SK-N-SH (cell line): ENCODE results near the gene FAM180B. TPM values are rescaled to one million over a fixed set of nuclear protein-coding genes. Genes with fewer than 3 reads are reported as not detected.

Experiments used
- CTCF ChIA-PET: fragments of 300-600, 350-600 bp; formaldehyde crosslinking; extraction: SDS; loops from one replicate; lab custom pipeline; 2021; lab: Yijun Ruan, JAX
- POLR2A ChIA-PET: fragments of 350-600 bp; sonication (Branson Sonifier 250); formaldehyde crosslinking; extraction: SDS; loops from one replicate; lab custom pipeline; 2020; ENCODE audit warnings: antibody characterized with exemption, inconsistent platforms; lab: Yijun Ruan, JAX
- DNase-seq: peaks from one replicate; pipeline ENCODE4 v3.0.0; 2012
- H2AFZ ChIP-seq: fragments of 200-600 bp; sonication (generic); 2 replicates; pipeline ENCODE4 v1.8.1; 2016; ENCODE audit warnings: antibody characterized with exemption, mild to moderate bottlenecking, low read depth
- H3F3A ChIP-seq: fragments of 200-600 bp; sonication (generic); replicated peaks from 2 replicates; pipeline ENCODE3; 2016; ENCODE audit warnings: antibody characterized with exemption, mild to moderate bottlenecking; ENCODE audit not compliant: insufficient read depth
- H3K27ac ChIP-seq, 2 experiments: fragments of 200-500 bp in 1 of 2; fragments of 200-600 bp in 1 of 2; sonication (Bioruptor generic) in 1 of 2; sonication (generic), shearing (Covaris generic) in 1 of 2; 2 replicates each; pipeline versions ENCODE4 v1.5.1 to v1.6.1; 2014 to 2016; ENCODE audit warnings: low read depth in 2 of 2, inconsistent platforms in 1 of 2, low read length in 1 of 2, mild to moderate bottlenecking in 1 of 2, mixed read lengths in 1 of 2
- H3K27me3 ChIP-seq: fragments of 200-600 bp; sonication (generic), shearing (Covaris generic); 2 replicates; pipeline ENCODE4 v1.6.1; 2016; ENCODE audit warnings: mixed run types; ENCODE audit not compliant: insufficient read depth
- H3K36me3 ChIP-seq, 2 experiments: fragments of 200-500 bp in 1 of 2; fragments of 200-600 bp in 1 of 2; sonication (Bioruptor generic) in 1 of 2; sonication (generic) in 1 of 2; replicated peaks in 1 of 2; 2 replicates each; pipeline versions ENCODE3 to v1.5.1; 2014 to 2016; ENCODE audit warnings: low read length in 1 of 2, mild to moderate bottlenecking in 1 of 2; ENCODE audit not compliant: insufficient read depth in 2 of 2, control insufficient read depth in 1 of 2
- H3K4me1 ChIP-seq, 2 experiments: fragments of 200-500 bp in 1 of 2; fragments of 200-600 bp in 1 of 2; sonication (Bioruptor generic) in 1 of 2; sonication (generic), shearing (Covaris generic) in 1 of 2; 2 replicates each; pipeline versions ENCODE4 v1.5.1 to v1.6.1; 2014 to 2016; ENCODE audit warnings: low read depth in 1 of 2, low read length in 1 of 2, mixed run types in 1 of 2; ENCODE audit not compliant: insufficient read depth in 2 of 2, control insufficient read depth in 1 of 2
- H3K4me2 ChIP-seq: fragments of 200-600 bp; sonication (generic), shearing (Covaris generic); 2 replicates; pipeline ENCODE4 v1.6.1; 2017; ENCODE audit warnings: mixed run types
- H3K4me3 ChIP-seq, 2 experiments: fragments of 200-500 bp in 1 of 2; fragments of 200-600 bp in 1 of 2; sonication (Bioruptor generic) in 1 of 2; sonication (generic), shearing (Covaris generic) in 1 of 2; 2 replicates each; pipeline versions ENCODE4 v1.5.1 to v1.8.1; 2014 to 2016; ENCODE audit warnings: low read depth in 2 of 2, inconsistent platforms in 1 of 2, low read length in 1 of 2, mild to moderate bottlenecking in 1 of 2, mixed read lengths in 1 of 2, moderate library complexity in 1 of 2
- H3K79me2 ChIP-seq: fragments of 200-600 bp; sonication (generic); 2 replicates; pipeline ENCODE4 v1.8.1; 2017; ENCODE audit warnings: mild to moderate bottlenecking; ENCODE audit not compliant: insufficient read depth
- H3K9ac ChIP-seq: fragments of 200-600 bp; sonication (generic); 2 replicates; pipeline ENCODE4 v1.6.1; 2017; ENCODE audit warnings: mixed run types
- H3K9me2 ChIP-seq: fragments of 200-600 bp; sonication (generic); 2 replicates; pipeline ENCODE4 v1.6.1; 2017; ENCODE audit warnings: mixed run types
- H3K9me3 ChIP-seq: fragments of 200-600 bp; sonication (generic); 2 replicates; pipeline ENCODE4 v1.6.1; 2017; ENCODE audit warnings: mixed run types, mild to moderate bottlenecking, moderate library complexity
- H4K20me1 ChIP-seq: fragments of 200-600 bp; sonication (generic); 2 replicates; pipeline ENCODE4 v1.6.1; 2017; ENCODE audit warnings: mild to moderate bottlenecking, mixed run types; ENCODE audit not compliant: insufficient read depth
- CHD2 ChIP-seq: fragments of 150-350 bp; IDR thresholded peaks from 2 replicates; pipeline ENCODE4 v1.6.1; 2018; ENCODE audit warnings: low read length; ENCODE audit not compliant: partially characterized antibody
- EP300 ChIP-seq, 2 experiments: IDR thresholded peaks; 2 replicates each; pipeline versions ENCODE4 v1.4.0 to v1.6.1; 2012; ENCODE audit warnings: borderline replicate concordance in 1 of 2, low read depth in 1 of 2, low read length in 1 of 2
- FOXM1 ChIP-seq: IDR thresholded peaks from 2 replicates; pipeline ENCODE4 v1.4.0; 2012; ENCODE audit warnings: low read depth, mild to moderate bottlenecking
- IRF3 ChIP-seq: fragments of 150-350 bp; IDR thresholded peaks from 2 replicates; pipeline ENCODE4 v1.6.1; 2016; ENCODE audit warnings: mild to moderate bottlenecking, low read depth, low read length
- MAX ChIP-seq: IDR thresholded peaks from 2 replicates; pipeline ENCODE4 v1.4.0; 2012; ENCODE audit warnings: low read depth
- MEF2A ChIP-seq: IDR thresholded peaks from 2 replicates; pipeline ENCODE4 v1.4.0; 2012; ENCODE audit warnings: low read depth, borderline replicate concordance
- MXI1 ChIP-seq: IDR thresholded peaks from 2 replicates; pipeline ENCODE4 v1.6.1; 2012; ENCODE audit warnings: mild to moderate bottlenecking, low read depth, low read length, improper control_type of control experiment
- NRF1 ChIP-seq: IDR thresholded peaks from 2 replicates; pipeline ENCODE4 v1.6.1; 2012; ENCODE audit warnings: low read depth, mild to moderate bottlenecking, low read length
- POLR2AphosphoS5 ChIP-seq: IDR thresholded peaks from 2 replicates; pipeline ENCODE4 v1.6.1; 2012; ENCODE audit warnings: low read depth, low read length
- RFX5 ChIP-seq: IDR thresholded peaks from 2 replicates; pipeline ENCODE4 v1.6.1; 2012; ENCODE audit warnings: mild to moderate bottlenecking, improper control_type of control experiment, low read length
- TAF1 ChIP-seq: IDR thresholded peaks from 2 replicates; pipeline ENCODE4 v1.6.1; 2012; ENCODE audit warnings: low read depth, mild to moderate bottlenecking, low read length, moderate library complexity, borderline replicate concordance
- TEAD4 ChIP-seq: IDR thresholded peaks from 2 replicates; pipeline ENCODE4 v1.4.0; 2012; ENCODE audit warnings: mild to moderate bottlenecking, borderline replicate concordance; ENCODE audit not compliant: insufficient read depth
- USF2 ChIP-seq: fragments of 150-350 bp; IDR thresholded peaks from 2 replicates; pipeline ENCODE4 v1.6.1; 2017; ENCODE audit warnings: antibody characterized with exemption, low read length, low read depth, borderline replicate concordance
- YY1 ChIP-seq: IDR thresholded peaks from 2 replicates; pipeline ENCODE4 v1.4.0; 2012; ENCODE audit warnings: low read depth, mild to moderate bottlenecking
- WGBS: methylation state at CpG from one replicate; pipeline ENCODE4 v1.1.6; 2017; ENCODE audit warnings: low lambda C conversion rate; 5-methylcytosine and 5-hydroxymethylcytosine counted together
- polyA plus RNA-seq, 3 experiments: library from polyadenylated mRNA; depleted of rRNA; stranded (reverse); fragments of >200 nt; gene quantifications; 2 replicates each; pipeline ENCODE4 v1.2.3, GENCODE V29; 2012
- TF ChIP-seq, protein P1 (sequence below): IDR thresholded peaks from 2 replicates; pipeline ENCODE4 v1.6.1; 2012; ENCODE audit warnings: mild to moderate bottlenecking, low read depth, low read length, moderate library complexity
- TF ChIP-seq, protein P2 (sequence below): IDR thresholded peaks from 2 replicates; pipeline ENCODE4 v1.4.0; 2012; ENCODE audit warnings: low read depth, borderline replicate concordance
- TF ChIP-seq, protein P3 (sequence below): fragments of 200-600 bp; sonication (generic); IDR thresholded peaks from 2 replicates; pipeline ENCODE4 v1.6.1; 2017; ENCODE audit warnings: antibody characterized with exemption, mild to moderate bottlenecking, moderate library complexity

FAM180B gene
- polyA plus RNA-seq, 1 of the 3 experiments (the other 2 are of a cell fraction), result not detected

DNA sequence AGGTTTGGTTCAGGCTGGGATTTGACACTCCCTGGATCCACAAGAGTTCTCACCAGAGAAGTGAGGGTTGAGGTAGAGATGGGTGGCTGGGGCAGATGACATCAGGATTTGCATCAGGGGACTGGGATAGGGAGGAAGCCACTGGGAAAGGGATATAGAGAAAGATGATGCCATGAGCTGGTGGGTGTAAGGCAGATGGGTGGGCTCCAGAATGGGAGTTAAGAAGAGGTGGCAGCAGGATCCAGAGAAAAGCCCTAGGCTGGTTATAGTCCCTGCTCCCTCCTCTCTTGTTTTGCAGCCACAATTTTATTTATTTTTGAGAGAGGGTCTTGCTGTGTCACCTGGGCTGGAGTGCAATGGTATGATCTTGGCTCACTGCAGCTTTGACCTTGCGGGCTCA is 9.5 kb downstream of the FAM180B start:
- CTCF ChIA-PET, result interaction anchor here (0.7 to 1.2 kb wide), 3 partner anchors 11 to 43 kb away, joined by 3 to 4 read pairs (median 3); partner anchors contain the start of gene CELF1
- no peak overlapping the region for H3K27ac ChIP-seq
- DNase-seq, result no peak
- peaks cover 13% of the 10 kb centered on the region; the same call in 1 of the 2 replicates for H3K27me3 ChIP-seq
- POLR2A ChIA-PET, result no interaction called here
- no peak overlapping the region for H3K9ac ChIP-seq
- H3K79me2 ChIP-seq, result no peaks in the 10 kb centered on the region
- H3K36me3 ChIP-seq, result no peaks in the 10 kb centered on the region
- peaks cover 0 to 11% of the 10 kb centered on the region in 2 experiments; a peak in 1 of 4 replicates for H3K4me1 ChIP-seq
- no peak overlapping the region for H3K4me2 ChIP-seq
- H3F3A ChIP-seq, result no peaks in the 10 kb centered on the region
- no peaks in the 10 kb centered on the region for H3K9me3 ChIP-seq
- no peaks in the 10 kb centered on the region for H4K20me1 ChIP-seq
- H3K9me2 ChIP-seq, result no peaks in the 10 kb centered on the region
- 78% methylated on average over 1 of the region's 1 CpG for WGBS
- no peak overlapping the region for H3K4me3 ChIP-seq
- TF ChIP-seq MXI1 (no peak), MEF2A (no peak), TEAD4 (no peak), MAX (no peak), TAF1 (no peak), NRF1 (no peak), IRF3 (no peak), EP300 (IDR thresholded peaks at IDR 0.05; ENCODE audit: borderline replicate concordance in 1 of 2, low read depth in 1 of 2, low read length in 1 of 2) (no peak), FOXM1 (no peak), YY1 (no peak), USF2 (no peak), CHD2 (no peak), RFX5 (no peak), POLR2AphosphoS5 (no peak)
- TF ChIP-seq, protein P1, sequence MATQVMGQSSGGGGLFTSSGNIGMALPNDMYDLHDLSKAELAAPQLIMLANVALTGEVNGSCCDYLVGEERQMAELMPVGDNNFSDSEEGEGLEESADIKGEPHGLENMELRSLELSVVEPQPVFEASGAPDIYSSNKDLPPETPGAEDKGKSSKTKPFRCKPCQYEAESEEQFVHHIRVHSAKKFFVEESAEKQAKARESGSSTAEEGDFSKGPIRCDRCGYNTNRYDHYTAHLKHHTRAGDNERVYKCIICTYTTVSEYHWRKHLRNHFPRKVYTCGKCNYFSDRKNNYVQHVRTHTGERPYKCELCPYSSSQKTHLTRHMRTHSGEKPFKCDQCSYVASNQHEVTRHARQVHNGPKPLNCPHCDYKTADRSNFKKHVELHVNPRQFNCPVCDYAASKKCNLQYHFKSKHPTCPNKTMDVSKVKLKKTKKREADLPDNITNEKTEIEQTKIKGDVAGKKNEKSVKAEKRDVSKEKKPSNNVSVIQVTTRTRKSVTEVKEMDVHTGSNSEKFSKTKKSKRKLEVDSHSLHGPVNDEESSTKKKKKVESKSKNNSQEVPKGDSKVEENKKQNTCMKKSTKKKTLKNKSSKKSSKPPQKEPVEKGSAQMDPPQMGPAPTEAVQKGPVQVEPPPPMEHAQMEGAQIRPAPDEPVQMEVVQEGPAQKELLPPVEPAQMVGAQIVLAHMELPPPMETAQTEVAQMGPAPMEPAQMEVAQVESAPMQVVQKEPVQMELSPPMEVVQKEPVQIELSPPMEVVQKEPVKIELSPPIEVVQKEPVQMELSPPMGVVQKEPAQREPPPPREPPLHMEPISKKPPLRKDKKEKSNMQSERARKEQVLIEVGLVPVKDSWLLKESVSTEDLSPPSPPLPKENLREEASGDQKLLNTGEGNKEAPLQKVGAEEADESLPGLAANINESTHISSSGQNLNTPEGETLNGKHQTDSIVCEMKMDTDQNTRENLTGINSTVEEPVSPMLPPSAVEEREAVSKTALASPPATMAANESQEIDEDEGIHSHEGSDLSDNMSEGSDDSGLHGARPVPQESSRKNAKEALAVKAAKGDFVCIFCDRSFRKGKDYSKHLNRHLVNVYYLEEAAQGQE, result no peak
- TF ChIP-seq, protein P2, sequence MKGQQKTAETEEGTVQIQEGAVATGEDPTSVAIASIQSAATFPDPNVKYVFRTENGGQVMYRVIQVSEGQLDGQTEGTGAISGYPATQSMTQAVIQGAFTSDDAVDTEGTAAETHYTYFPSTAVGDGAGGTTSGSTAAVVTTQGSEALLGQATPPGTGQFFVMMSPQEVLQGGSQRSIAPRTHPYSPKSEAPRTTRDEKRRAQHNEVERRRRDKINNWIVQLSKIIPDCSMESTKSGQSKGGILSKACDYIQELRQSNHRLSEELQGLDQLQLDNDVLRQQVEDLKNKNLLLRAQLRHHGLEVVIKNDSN, result no peak
- TF ChIP-seq, protein P3, sequence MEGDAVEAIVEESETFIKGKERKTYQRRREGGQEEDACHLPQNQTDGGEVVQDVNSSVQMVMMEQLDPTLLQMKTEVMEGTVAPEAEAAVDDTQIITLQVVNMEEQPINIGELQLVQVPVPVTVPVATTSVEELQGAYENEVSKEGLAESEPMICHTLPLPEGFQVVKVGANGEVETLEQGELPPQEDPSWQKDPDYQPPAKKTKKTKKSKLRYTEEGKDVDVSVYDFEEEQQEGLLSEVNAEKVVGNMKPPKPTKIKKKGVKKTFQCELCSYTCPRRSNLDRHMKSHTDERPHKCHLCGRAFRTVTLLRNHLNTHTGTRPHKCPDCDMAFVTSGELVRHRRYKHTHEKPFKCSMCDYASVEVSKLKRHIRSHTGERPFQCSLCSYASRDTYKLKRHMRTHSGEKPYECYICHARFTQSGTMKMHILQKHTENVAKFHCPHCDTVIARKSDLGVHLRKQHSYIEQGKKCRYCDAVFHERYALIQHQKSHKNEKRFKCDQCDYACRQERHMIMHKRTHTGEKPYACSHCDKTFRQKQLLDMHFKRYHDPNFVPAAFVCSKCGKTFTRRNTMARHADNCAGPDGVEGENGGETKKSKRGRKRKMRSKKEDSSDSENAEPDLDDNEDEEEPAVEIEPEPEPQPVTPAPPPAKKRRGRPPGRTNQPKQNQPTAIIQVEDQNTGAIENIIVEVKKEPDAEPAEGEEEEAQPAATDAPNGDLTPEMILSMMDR, result no peak
- H2AFZ ChIP-seq, result no peak overlapping the region
